ENCODE data around the gene GPR27. TPM values are rescaled to one million over a fixed set of nuclear protein-coding genes. Genes with fewer than 3 reads are reported as not detected.

The GPR27 gene
- total and polyA plus RNA-seq, 2 experiments from 2014 or later, result 7.8 to 11.8 TPM

DNA sequence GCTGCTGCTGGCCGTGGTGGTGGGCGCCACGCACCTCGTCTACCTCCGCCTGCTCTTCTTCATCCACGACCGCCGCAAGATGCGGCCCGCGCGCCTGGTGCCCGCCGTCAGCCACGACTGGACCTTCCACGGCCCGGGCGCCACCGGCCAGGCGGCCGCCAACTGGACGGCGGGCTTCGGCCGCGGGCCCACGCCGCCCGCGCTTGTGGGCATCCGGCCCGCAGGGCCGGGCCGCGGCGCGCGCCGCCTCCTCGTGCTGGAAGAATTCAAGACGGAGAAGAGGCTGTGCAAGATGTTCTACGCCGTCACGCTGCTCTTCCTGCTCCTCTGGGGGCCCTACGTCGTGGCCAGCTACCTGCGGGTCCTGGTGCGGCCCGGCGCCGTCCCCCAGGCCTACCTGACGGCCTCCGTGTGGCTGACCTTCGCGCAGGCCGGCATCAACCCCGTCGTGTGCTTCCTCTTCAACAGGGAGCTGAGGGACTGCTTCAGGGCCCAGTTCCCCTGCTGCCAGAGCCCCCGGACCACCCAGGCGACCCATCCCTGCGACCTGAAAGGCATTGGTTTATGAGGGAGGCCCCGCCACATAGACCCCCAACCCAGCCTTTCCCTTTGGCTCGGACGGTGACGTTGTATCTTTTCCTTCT is 1.1 kb downstream of the GPR27 start:
- Histone ChIP-seq H4K20me1 (replicated peaks; ENCODE audit: insufficient read depth) (no peaks in the 10 kb centered on the region), H3K4me2 (peak overlapping the region; percentile 73), H3K27me3 (ENCODE audit: insufficient read depth) (peaks cover 60% of the 10 kb centered on the region), H3K4me1 (ENCODE audit: insufficient read depth) (peaks cover 17% of the 10 kb centered on the region), H3K79me2 (replicated peaks; ENCODE audit: insufficient read depth) (peaks cover 5% of the 10 kb centered on the region; the same call in 1 of the 2 replicates), H2AFZ (peak overlapping the region; percentile 82; the same call in 1 of the 2 replicates), H3K27ac (ENCODE audit: low read depth) (no peak overlapping the region), H3F3A (replicated peaks; ENCODE audit: low read depth) (peaks cover 10% of the 10 kb centered on the region; the same call in 1 of the 2 replicates), H3K36me3 (ENCODE audit: insufficient read depth) (no peaks in the 10 kb centered on the region; the same call in 1 of the 2 replicates), H3K9me2 (ENCODE audit: insufficient read depth) (no peaks in the 10 kb centered on the region), H3K4me3 (peak overlapping the region; percentile 56)
- Mint-ChIP-seq H3K9me3 (no peaks in the 10 kb centered on the region; the same call in 2 of the 3 replicates), H3K4me1 (peaks cover 19% of the 10 kb centered on the region), H3K36me3 (ENCODE audit: low read depth) (peaks cover 10% of the 10 kb centered on the region; the same call in 2 of the 3 replicates), H3K27me3 (ENCODE audit: insufficient read depth, low read depth, poor library complexity) (peaks cover 41% of the 10 kb centered on the region), H3K4me3 (peak overlapping the region; percentile 70), H3K27ac (no peak overlapping the region)
- ATAC-seq (peak; percentile 16), DNase-seq (ENCODE audit: low spot score) (peak; percentile 47)
- no peak for TF ChIP-seq ETS1 (IDR thresholded peaks at IDR 0.05)
- no peak for TF ChIP-seq POLR2AphosphoS5 (IDR thresholded peaks at IDR 0.05; ENCODE audit: low read depth)
- TF ChIP-seq ZNF462 (CRISPR knock-in tag; IDR thresholded peaks at IDR 0.05), result no peak
- TF ChIP-seq EZH2 (IDR thresholded peaks at IDR 0.05; ENCODE audit: low read depth, unreplicated experiment), result no peak
- no peak for TF ChIP-seq REST (IDR thresholded peaks at IDR 0.05; ENCODE audit: unreplicated experiment)
- TF ChIP-seq JUNB (IDR thresholded peaks at IDR 0.05; ENCODE audit: unreplicated experiment), result no peak
- no peak for TF ChIP-seq CREB1 (CRISPR knock-in tag; IDR thresholded peaks at IDR 0.05; ENCODE audit: low read depth)
- TF ChIP-seq ZNF331 (CRISPR knock-in tag; IDR thresholded peaks at IDR 0.05; ENCODE audit: low read depth), result no peak
- TF ChIP-seq NANOG (IDR thresholded peaks at IDR 0.05; ENCODE audit: borderline replicate concordance), result no peak
- TF ChIP-seq EZH2phosphoT487 (IDR thresholded peaks at IDR 0.05; ENCODE audit: unreplicated experiment), result no peak
